ENCODE data around the gene RFC2.

RFC2 gene

DNA sequence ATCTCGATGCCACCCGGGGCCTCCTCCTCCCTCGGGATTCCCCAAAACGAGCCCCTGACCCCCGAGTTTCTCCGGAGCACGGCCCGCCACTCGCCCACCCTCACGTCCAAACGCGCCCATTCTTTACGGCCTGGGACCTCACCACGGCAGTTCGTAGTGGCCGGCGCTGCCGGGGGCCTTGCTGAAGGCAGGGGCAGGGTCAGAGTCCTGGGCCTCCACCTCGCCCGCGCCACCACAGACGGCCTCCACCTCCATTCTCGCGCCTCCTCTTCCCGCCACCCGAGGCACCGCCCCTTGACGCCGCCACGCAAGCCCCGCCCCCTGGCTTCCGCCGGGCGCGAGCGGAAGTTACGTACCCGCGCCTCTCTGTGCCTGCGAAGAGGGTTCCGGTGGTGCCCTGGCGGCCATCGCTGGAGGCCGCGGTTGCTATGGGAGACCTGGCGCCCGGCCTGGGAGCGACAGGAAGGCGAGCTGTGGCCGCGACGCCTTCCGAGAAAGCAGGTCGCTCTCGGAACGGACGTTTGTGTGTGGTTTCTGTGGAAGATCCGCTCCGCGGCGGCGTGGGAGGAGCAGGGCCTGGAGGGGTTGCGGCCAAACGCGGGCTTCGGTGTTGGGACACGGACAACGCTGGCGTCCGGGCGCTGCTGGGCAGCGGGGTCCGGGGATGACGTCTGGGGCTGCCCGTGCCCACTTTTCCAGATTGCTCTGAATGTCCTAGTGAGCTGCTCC, at the start of gene RFC2 (continued):
- TF ChIP-seq ZNF529 (tag by site-specific recombination; IDR thresholded peaks at IDR 0.05; ENCODE audit: insufficient replicate concordance), result no peak
- TF ChIP-seq, protein P1, sequence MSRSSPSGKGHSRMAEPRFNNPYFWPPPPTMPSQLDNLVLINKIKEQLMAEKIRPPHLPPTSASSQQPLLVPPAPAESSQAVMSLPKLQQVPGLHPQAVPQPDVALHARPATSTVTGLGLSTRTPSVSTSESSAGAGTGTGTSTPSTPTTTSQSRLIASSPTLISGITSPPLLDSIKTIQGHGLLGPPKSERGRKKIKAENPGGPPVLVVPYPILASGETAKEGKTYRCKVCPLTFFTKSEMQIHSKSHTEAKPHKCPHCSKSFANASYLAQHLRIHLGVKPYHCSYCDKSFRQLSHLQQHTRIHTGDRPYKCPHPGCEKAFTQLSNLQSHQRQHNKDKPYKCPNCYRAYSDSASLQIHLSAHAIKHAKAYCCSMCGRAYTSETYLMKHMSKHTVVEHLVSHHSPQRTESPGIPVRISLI (tag by site-specific recombination; IDR thresholded peaks at IDR 0.05), result no peak
- peak; percentile 28; the same call in 1 of the 2 replicates for TF ChIP-seq ZBTB21 (tag by site-specific recombination; IDR thresholded peaks at IDR 0.05)
- TF ChIP-seq, protein P2, sequence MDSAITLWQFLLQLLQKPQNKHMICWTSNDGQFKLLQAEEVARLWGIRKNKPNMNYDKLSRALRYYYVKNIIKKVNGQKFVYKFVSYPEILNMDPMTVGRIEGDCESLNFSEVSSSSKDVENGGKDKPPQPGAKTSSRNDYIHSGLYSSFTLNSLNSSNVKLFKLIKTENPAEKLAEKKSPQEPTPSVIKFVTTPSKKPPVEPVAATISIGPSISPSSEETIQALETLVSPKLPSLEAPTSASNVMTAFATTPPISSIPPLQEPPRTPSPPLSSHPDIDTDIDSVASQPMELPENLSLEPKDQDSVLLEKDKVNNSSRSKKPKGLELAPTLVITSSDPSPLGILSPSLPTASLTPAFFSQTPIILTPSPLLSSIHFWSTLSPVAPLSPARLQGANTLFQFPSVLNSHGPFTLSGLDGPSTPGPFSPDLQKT (IDR thresholded peaks at IDR 0.05; ENCODE audit: borderline replicate concordance, low read depth, low read length), result no peak
- TF ChIP-seq, protein P3, sequence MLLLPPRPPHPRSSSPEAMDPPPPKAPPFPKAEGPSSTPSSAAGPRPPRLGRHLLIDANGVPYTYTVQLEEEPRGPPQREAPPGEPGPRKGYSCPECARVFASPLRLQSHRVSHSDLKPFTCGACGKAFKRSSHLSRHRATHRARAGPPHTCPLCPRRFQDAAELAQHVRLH (tag by site-specific recombination; IDR thresholded peaks at IDR 0.05), result no peak
- TF ChIP-seq ZNF48 (tag by site-specific recombination; IDR thresholded peaks at IDR 0.05), result no peak
- TF ChIP-seq ZNF433 (tag by site-specific recombination; IDR thresholded peaks at IDR 0.05; ENCODE audit: low read depth), result no peak
- TF ChIP-seq, protein P4, sequence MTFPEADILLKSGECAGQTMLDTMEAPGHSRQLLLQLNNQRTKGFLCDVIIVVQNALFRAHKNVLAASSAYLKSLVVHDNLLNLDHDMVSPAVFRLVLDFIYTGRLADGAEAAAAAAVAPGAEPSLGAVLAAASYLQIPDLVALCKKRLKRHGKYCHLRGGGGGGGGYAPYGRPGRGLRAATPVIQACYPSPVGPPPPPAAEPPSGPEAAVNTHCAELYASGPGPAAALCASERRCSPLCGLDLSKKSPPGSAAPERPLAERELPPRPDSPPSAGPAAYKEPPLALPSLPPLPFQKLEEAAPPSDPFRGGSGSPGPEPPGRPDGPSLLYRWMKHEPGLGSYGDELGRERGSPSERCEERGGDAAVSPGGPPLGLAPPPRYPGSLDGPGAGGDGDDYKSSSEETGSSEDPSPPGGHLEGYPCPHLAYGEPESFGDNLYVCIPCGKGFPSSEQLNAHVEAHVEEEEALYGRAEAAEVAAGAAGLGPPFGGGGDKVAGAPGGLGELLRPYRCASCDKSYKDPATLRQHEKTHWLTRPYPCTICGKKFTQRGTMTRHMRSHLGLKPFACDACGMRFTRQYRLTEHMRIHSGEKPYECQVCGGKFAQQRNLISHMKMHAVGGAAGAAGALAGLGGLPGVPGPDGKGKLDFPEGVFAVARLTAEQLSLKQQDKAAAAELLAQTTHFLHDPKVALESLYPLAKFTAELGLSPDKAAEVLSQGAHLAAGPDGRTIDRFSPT (tag by site-specific recombination; IDR thresholded peaks at IDR 0.05), result peak; percentile 91
- TF ChIP-seq, protein P5, sequence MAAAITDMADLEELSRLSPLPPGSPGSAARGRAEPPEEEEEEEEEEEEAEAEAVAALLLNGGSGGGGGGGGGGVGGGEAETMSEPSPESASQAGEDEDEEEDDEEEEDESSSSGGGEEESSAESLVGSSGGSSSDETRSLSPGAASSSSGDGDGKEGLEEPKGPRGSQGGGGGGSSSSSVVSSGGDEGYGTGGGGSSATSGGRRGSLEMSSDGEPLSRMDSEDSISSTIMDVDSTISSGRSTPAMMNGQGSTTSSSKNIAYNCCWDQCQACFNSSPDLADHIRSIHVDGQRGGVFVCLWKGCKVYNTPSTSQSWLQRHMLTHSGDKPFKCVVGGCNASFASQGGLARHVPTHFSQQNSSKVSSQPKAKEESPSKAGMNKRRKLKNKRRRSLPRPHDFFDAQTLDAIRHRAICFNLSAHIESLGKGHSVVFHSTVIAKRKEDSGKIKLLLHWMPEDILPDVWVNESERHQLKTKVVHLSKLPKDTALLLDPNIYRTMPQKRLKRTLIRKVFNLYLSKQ (tag by site-specific recombination; IDR thresholded peaks at IDR 0.05; ENCODE audit: borderline replicate concordance), result no peak
- TF ChIP-seq SP7 (tag by site-specific recombination; IDR thresholded peaks at IDR 0.05), result peak; percentile 59
- TF ChIP-seq ZNF670 (tag by site-specific recombination; IDR thresholded peaks at IDR 0.05; ENCODE audit: low read depth), result no peak
- peak; percentile 73; the same call in 1 of the 2 replicates for TF ChIP-seq KLF7 (tag by site-specific recombination; IDR thresholded peaks at IDR 0.05; ENCODE audit: borderline replicate concordance)
- TF ChIP-seq ZNF121 (tag by site-specific recombination; IDR thresholded peaks at IDR 0.05), result 0 out of 2 replicates have a peak, but pooled peaks have one; percentile 38
- 0 out of 2 replicates have a peak, but pooled peaks have one; percentile 50 for TF ChIP-seq BCL11B (tag by site-specific recombination; IDR thresholded peaks at IDR 0.05; ENCODE audit: low read depth)
- no peak for TF ChIP-seq ZNF561 (tag by site-specific recombination; IDR thresholded peaks at IDR 0.05; ENCODE audit: borderline replicate concordance)
- no peak for TF ChIP-seq REPIN1 (tag by site-specific recombination; IDR thresholded peaks at IDR 0.05; ENCODE audit: low read depth)
- no peak for TF ChIP-seq ZNF76 (tag by site-specific recombination; IDR thresholded peaks at IDR 0.05; ENCODE audit: borderline replicate concordance, low read depth)
- no peak for TF ChIP-seq ZNF292 (tag by site-specific recombination; IDR thresholded peaks at IDR 0.05; ENCODE audit: borderline replicate concordance, low read depth)
- no peak for TF ChIP-seq ZNF596 (tag by site-specific recombination; IDR thresholded peaks at IDR 0.05)
- TF ChIP-seq ZBTB48 (tag by site-specific recombination; IDR thresholded peaks at IDR 0.05), result peak; percentile 67; the same call in 1 of the 2 replicates
- TF ChIP-seq, protein P6, sequence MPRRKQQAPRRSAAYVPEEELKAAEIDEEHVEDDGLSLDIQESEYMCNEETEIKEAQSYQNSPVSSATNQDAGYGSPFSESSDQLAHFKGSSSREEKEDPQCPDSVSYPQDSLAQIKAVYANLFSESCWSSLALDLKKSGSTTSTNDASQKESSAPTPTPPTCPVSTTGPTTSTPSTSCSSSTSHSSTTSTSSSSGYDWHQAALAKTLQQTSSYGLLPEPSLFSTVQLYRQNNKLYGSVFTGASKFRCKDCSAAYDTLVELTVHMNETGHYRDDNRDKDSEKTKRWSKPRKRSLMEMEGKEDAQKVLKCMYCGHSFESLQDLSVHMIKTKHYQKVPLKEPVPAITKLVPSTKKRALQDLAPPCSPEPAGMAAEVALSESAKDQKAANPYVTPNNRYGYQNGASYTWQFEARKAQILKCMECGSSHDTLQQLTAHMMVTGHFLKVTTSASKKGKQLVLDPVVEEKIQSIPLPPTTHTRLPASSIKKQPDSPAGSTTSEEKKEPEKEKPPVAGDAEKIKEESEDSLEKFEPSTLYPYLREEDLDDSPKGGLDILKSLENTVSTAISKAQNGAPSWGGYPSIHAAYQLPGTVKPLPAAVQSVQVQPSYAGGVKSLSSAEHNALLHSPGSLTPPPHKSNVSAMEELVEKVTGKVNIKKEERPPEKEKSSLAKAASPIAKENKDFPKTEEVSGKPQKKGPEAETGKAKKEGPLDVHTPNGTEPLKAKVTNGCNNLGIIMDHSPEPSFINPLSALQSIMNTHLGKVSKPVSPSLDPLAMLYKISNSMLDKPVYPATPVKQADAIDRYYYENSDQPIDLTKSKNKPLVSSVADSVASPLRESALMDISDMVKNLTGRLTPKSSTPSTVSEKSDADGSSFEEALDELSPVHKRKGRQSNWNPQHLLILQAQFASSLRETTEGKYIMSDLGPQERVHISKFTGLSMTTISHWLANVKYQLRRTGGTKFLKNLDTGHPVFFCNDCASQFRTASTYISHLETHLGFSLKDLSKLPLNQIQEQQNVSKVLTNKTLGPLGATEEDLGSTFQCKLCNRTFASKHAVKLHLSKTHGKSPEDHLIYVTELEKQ (tag by site-specific recombination; IDR thresholded peaks at IDR 0.05; ENCODE audit: borderline replicate concordance), result no peak
- peak; percentile 71 for TF ChIP-seq ZNF501 (tag by site-specific recombination; IDR thresholded peaks at IDR 0.05)
- TF ChIP-seq ZNF16 (tag by site-specific recombination; IDR thresholded peaks at IDR 0.05; ENCODE audit: low read depth), result no peak
- peak; percentile 91 for TF ChIP-seq KLF16 (tag by site-specific recombination; IDR thresholded peaks at IDR 0.05)
- TF ChIP-seq ZNF350 (tag by site-specific recombination; IDR thresholded peaks at IDR 0.05), result no peak
- TF ChIP-seq TCF7L2 (IDR thresholded peaks at IDR 0.05; ENCODE audit: borderline replicate concordance, low read depth, low read length), result no peak
- TF ChIP-seq ZNF37A (tag by site-specific recombination; IDR thresholded peaks at IDR 0.05), result no peak
- TF ChIP-seq ZNF214 (tag by site-specific recombination; IDR thresholded peaks at IDR 0.05; ENCODE audit: borderline replicate concordance), result no peak
- TF ChIP-seq ZBTB1 (tag by site-specific recombination; IDR thresholded peaks at IDR 0.05), result no peak
- TF ChIP-seq ZBTB20 (tag by site-specific recombination; IDR thresholded peaks at IDR 0.05), result no peak; the same call in 1 of the 2 replicates
